ENCODE measurements around the gene DIPK1C.

DIPK1C gene

DNA sequence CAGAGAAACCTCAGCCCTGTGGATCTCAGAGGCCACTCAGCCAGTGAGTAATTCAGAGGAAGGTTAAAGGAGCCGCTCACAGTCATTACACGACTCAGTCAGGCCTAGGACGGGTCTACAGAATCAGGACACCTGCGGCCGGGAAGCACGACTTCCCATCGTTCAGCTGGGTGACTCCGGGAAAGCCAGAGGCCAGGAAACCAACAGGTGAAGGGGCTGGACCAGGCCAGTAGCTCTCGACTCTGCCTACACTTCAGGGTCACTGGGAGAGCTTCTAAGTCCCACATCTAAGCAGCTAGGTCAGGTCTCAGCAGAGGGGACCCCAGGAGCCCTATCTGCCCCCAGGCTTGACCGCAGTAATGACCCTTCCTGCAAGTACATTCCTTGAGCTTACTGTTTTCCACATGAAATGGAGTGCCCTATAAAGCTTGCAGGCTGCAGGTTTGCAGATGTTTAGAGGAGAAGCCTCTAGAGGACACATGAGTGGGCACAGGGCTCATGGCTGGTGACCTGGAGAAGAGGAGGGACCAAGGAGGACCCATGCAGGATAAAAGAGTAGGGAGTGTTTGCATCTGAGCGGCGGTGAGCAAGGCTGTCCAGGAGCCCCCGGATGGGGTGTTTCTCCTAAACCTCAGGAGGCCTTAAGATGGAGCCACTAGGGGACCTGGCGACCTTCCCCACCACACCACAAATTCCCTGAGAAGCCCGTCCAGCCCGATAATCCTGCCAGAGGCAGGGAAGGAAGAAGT is 9.5 kb downstream of the DIPK1C start:
- no peak for DNase-seq

- no peak for DNase-seq
These were observed 10.3 kb downstream of the DIPK1C start for GRCh38 chr18:74446631-74447403.

GRCh38 chr18:74446178-74446577 is 10.9 kb downstream of the DIPK1C start:
- DNase-seq: no peak

DNA sequence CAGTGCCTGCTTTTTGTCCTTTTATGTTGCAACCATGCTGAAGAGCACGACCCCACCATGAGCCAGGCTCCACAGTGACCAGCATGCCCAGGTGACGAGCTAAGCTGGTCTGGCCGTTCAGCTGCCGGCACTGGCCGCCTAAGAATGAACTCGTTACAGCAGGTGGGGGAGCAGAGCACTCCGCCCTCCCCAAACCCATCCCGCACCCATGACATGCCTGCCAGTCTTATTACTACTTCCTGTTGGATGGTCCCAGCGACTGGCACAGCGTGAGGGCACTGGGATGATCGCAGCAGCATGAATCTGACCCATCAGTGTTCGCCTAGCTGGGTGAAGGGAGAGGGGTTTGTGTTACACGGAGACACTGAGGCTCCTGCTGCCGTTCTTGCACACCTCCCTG is 11.5 kb downstream of the DIPK1C start:
- no peak for DNase-seq

DNA sequence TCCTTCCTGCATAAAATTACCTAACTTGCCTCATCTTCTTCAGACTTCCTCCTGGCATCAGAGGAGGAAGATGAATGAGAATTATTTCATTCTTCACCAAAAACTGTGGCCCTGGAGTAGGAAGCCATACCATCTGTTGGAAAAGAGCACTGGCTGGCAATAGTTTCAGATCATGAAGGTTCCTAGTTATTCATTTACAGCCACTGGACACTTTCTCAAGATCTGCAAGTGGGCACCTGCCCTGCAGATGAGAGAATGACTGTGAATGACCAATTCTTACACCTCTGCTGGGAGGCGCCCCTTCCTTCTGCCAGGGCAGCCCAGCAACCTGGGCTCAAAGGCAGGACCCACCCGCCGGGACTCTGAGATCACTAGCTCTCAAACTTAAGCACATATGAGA is 13.0 kb downstream of the DIPK1C start:
- DNase-seq: no peak

- DNase-seq: no peak
These were observed 16.2 kb downstream of the DIPK1C start for GRCh38 chr18:74440808-74441427.

- DNase-seq: no peak
These were observed 19.0 kb downstream of the DIPK1C start for GRCh38 chr18:74438091-74438490.

GRCh38 chr18:74436158-74436769 is 20.8 kb downstream of the DIPK1C start:
- no peak for DNase-seq

DNA sequence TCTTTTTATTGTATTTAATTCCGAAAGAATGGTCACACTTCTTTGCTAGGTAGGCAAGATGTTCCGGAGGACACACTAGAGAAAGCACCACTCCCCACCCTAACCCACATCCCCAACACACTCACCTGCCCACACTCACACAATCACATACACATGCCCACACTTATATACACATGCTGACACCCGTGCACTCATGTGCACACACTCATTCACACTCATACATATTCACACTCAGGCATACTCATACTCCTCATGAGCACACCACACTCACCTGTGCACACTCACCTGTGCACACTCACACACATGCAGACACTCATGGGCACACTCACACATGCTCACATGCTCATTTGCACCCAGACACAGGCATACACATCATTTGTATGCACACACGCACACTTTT is 21.4 kb downstream of the DIPK1C start:
- DNase-seq: no peak

- DNase-seq: no peak
These were observed 22.6 kb downstream of the DIPK1C start for GRCh38 chr18:74434466-74434865.

DNA sequence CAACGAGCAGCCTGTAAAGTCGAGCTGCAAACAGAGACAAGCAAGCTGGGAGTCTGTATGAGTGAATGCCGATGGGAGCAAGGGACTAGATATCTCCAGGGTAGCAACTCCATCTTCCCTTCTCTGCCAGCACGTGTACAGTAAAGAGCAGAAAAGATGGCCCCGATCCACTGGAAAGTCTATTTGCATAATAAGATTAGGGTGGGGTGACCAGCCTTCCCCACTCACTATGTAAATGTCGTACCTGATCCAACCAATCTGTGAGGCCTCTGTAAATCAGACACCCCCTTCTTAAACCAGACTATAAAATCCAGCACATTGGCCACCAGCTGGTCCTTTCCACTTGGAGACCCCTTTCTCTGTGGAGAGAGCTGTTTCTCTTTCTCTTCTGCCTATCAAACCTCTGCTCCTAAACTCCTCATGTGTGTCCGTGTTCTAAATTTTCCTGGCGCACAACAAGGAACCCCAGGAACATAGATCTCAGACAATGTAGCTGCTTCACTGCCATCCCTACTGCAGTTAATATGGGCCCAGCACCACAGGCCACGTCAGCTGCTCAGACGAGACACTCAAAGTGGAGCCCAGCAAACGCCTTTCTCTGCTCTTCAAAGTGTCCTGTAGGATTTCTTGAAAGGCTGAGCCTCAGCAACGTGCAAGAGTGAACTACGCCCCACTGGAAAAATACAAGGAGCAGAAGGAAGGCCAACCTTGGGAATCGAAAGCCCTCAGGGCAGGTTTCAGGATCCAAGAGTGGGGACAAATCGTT is 26.1 kb downstream of the DIPK1C start:
- no peak for DNase-seq

- no peak for DNase-seq
These were observed 26.9 kb downstream of the DIPK1C start for GRCh38 chr18:74430231-74430630.

GRCh38 chr18:74429096-74429495 is 28.0 kb downstream of the DIPK1C start:
- DNase-seq: no peak

DNA sequence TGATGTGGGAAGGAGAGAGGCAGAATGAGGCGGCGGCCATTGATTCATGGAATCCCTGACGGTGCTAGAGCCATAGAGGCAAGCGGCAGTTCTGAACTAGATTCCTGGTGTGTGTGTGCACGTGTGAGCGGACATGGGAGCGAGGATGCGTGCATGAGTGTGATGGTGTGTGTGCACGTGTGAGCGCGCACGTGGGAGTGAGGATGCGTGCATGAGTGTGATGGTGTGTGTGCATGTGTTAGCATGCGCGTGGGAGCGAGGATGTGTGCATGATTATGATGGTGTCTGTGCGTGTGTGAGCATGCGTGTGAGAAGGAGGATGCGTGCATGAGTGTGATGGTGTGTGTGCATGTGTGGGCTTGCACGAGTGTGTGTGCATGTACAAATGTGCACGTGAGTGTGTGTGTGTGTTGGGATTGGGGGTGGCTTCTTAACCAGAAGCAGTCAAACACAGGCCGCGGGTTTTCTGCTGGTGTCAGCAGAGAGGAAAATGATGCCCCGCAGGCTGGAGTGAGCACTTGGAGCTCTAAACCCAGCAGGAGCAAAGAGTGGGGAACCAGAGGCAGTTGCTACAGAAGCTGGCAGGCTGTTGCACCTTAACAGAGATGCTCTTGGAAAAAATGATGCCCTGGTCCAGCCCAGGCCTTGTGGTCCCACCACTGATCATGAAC is 29.5 kb downstream of the DIPK1C start:
- no peak for DNase-seq

DNA sequence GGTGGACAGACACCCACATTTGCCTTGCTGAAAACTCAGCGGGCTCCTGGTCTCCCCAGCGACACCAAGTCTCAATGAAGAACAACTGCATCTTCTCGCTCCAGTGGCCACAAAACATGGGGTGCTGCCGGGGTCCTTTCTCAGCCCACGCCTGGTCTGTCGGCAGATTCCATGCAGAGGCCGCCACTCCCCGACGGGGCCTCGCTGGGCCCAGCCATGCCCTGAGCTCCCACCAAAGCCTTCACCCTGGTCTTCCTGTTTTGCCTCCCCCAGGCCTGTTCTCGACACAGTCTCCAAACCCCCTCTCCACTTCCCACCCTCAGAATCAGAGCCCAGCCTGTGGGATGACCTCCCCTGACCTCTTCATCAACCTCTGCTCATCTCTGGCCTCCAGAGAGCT is 31.2 kb downstream of the DIPK1C start:
- no peak for DNase-seq

- no peak for DNase-seq
These were observed 31.9 kb downstream of the DIPK1C start for GRCh38 chr18:74425161-74425560.

- no peak for DNase-seq
These were observed 34.6 kb downstream of the DIPK1C start for GRCh38 chr18:74422541-74422940.

- no peak for DNase-seq
These were observed 36.2 kb downstream of the DIPK1C start for GRCh38 chr18:74420926-74421325.

DNA sequence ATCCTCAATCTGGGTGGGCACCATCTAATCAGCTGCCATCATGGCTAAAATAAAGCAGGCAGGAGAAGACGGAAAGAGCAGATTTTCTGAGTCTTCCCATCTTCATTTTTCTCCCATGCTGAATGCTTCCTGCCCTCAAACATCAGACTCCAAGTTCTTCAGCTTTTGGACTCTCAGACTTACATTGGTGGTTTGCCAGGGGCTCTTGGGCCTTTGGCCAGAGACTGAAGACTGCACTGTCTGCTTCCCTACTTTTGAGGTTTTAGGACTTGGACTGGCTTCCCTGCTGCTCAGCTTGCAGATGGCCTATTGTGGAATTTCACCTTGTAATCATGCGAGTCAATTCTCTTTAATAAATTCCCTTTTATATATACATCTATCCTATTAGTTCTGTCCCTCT is 36.6 kb downstream of the DIPK1C start:
- no peak for DNase-seq

- no peak for DNase-seq
These were observed 37.3 kb downstream of the DIPK1C start for GRCh38 chr18:74419761-74420160.

DNA sequence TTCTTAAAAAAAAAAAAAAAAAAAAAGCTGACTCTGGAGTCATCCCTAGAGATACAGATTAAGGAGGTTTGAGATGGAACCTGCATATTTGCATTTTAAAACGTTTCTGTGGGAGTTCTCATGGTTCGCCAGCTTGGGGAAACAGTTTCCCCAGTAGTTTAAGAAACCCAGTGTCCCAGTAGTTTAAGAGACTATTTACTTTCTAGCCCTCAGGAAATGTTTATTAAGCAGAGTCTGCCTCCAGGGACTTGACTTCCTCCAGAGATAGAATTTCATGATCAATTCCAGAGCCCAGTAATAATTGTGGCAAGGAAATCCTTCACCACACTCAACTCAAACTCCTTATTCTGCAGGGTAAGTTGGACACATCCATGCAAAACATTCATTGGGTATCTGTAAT is 39.1 kb downstream of the DIPK1C start:
- DNase-seq: no peak

GRCh38 chr18:74416124-74416523 is 41.0 kb downstream of the DIPK1C start:
- no peak for DNase-seq

Measured in DMS153 (cell line).